Measurements from ENCODE around the gene SREK1IP1.

- TF ChIP-seq CTCF (IDR thresholded peaks at IDR 0.05) (no peak), POLR2AphosphoS5 (IDR thresholded peaks at IDR 0.05) (peak; percentile 65 to 88 (median 86)), POLR2A (IDR thresholded peaks at IDR 0.05) (peak; percentile 54 to 58), EP300 (IDR thresholded peaks at IDR 0.05) (no peak)
Measured at GRCh38 chr5:64768358-64769312, at the start of gene SREK1IP1, which contains the start of gene CWC27.
